GM08714 (cell line): ENCODE measurements around the gene PRMT3.
A peak's percentile ranks its signal among the peaks of the same experiment; 100 is the strongest.
"Not testable (repeated sequence)": the region's sequence is repeated elsewhere in the genome, so short reads cannot be mapped to it uniquely, and the experiment has no call there.

Source experiments
- H3K4me3 ChIP-seq: fragments of 200-500 bp; sonication (Bioruptor generic); 2 replicates; pipeline ENCODE4 v1.5.1; 2014; ENCODE audit warnings: mild to moderate bottlenecking, low read length, inconsistent platforms
- ZNF274 ChIP-seq: IDR thresholded peaks from 2 replicates; pipeline ENCODE4 v1.6.1; 2012; ENCODE audit warnings: mild to moderate bottlenecking, low read depth, low read length

The PRMT3 gene

GRCh38 chr11:20387261-20388095 lies at the start of gene PRMT3:
Gene PRMT3 (plus strand): TSS chr11:20387716. CDS start chr11:20387747, 31 bp downstream.
- peak within 1 kb of the TSS; percentile 80 for H3K4me3 ChIP-seq
- no peak for TF ChIP-seq ZNF274

GRCh38 chr11:20342347-20343141 lies 45.0 kb upstream of the PRMT3 start:
- TF ChIP-seq ZNF274, result no peak
- H3K4me3 ChIP-seq, result no peak overlapping the region

GRCh38 chr11:20351136-20351535 lies 36.4 kb upstream of the PRMT3 start:
- no peak for TF ChIP-seq ZNF274
- no peak overlapping the region for H3K4me3 ChIP-seq

- TF ChIP-seq ZNF274, result no peak
- H3K4me3 ChIP-seq, result no peak overlapping the region
Measured at GRCh38 chr11:20351751-20352262, 35.7 kb upstream of the PRMT3 start.

- no peak overlapping the region for H3K4me3 ChIP-seq
Measured at GRCh38 chr11:20353829-20354434, 33.6 kb upstream of the PRMT3 start.

GRCh38 chr11:20355221-20356219 lies 32.0 kb upstream of the PRMT3 start:
- H3K4me3 ChIP-seq, result no peak overlapping the region
- no peak for TF ChIP-seq ZNF274

More at GRCh38 chr11:20353829-20354434, 33.6 kb upstream of the PRMT3 start:
- no peak for TF ChIP-seq ZNF274

- TF ChIP-seq ZNF274, result no peak
- H3K4me3 ChIP-seq, result no peak overlapping the region
Measured at GRCh38 chr11:20357150-20357549, 30.4 kb upstream of the PRMT3 start.

GRCh38 chr11:20360650-20361049 lies 26.9 kb upstream of the PRMT3 start:
- H3K4me3 ChIP-seq, result no peak overlapping the region
- TF ChIP-seq ZNF274, result no peak

GRCh38 chr11:20362481-20362880 lies 25.0 kb upstream of the PRMT3 start:
- no peak for TF ChIP-seq ZNF274

GRCh38 chr11:20363149-20363499 lies 24.4 kb upstream of the PRMT3 start:
- H3K4me3 ChIP-seq, result peak overlapping the region; percentile 90; the same call in 1 of the 2 replicates
- no peak for TF ChIP-seq ZNF274

More at GRCh38 chr11:20362481-20362880, 25.0 kb upstream of the PRMT3 start:
- H3K4me3 ChIP-seq, result no peak overlapping the region

- peak within 1 kb of the TSS; percentile 90 for H3K4me3 ChIP-seq
- TF ChIP-seq ZNF274, result no peak
Measured at GRCh38 chr11:20363500-20364340, 23.8 kb upstream of the PRMT3 start, which contains the start of gene HTATIP2. Gene HTATIP2 (plus strand): TSS chr11:20363714. CDS start chr11:20364238, 524 bp downstream.

GRCh38 chr11:20364341-20364792 lies 23.1 kb upstream of the PRMT3 start:
- TF ChIP-seq ZNF274, result no peak
- peak overlapping the region; percentile 90; the same call in 1 of the 2 replicates for H3K4me3 ChIP-seq

- not testable (repeated sequence) for H3K4me3 ChIP-seq
Measured at GRCh38 chr11:20365465-20365864, 22.1 kb upstream of the PRMT3 start.
